HFF-Myc (cell line): ENCODE measurements around the gene BRD1.

ENCODE experiments used
- DNase-seq: peaks from one replicate; pipeline ENCODE4 v3.0.0-alpha.2; 2011; ENCODE audit warnings: low read depth; ENCODE audit errors: extremely low read depth
- H3K4me3 ChIP-seq: replicated peaks from 2 replicates; pipeline ENCODE4 v1.5.1; 2011; ENCODE audit warnings: low read depth, mild to moderate bottlenecking, control low read depth, low read length
- CTCF ChIP-seq: IDR thresholded peaks from 2 replicates; pipeline ENCODE4 v1.5.1; 2012; ENCODE audit warnings: mild to moderate bottlenecking, low read depth, low read length, control low read depth; ENCODE audit errors: missing control alignments

BRD1 gene

DNA sequence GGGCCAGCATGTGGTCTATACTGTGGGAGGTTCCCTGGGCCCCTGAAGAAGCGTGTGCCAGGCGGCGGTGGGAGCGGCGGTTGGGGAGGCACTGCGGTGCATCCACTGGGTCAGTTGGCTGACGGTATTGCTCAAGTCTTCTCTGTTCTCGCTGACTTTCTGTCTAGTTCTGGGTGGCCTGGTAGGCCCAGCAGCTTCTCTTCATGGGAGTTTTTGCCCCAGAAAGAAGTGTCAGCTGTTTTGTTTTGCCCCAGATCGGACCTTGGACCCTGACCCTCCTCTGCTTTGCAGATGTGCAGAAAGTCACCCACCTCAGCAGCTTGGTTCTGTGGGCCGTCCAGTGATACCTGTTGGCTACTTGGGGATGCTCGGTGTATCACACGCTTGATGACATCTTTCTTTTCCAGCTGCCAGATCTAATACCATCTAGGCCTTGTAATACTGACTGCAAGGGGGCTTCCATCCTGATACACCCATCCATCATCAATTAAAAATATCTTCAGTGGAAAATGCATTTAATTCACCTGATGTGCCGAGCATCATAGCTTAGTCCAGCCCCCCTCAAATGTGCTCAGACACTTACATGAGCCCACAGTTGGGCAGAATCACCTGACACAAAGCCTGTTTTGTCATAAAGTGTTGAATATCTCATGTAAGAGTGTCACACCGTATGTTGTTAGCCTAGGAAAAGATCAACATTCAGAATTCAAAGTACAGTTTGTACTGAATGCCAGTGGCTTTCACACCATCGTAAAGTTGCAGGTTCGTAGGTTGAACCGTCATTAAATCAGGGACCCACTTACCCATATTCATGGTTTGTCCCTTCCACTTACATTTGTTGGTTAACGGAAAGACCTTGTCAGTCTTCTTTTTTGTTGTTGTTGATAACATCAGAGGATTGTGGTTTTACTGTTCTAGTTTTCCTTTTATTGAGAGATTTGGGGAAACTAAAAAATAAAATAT lies 39.9 kb upstream of the BRD1 start:
- no peak for TF ChIP-seq CTCF
- H3K4me3 ChIP-seq, result no peak overlapping the region
- no peak for DNase-seq

GRCh38 chr22:49866646-49867045 lies 39.0 kb upstream of the BRD1 start:
- no peak for TF ChIP-seq CTCF
- DNase-seq, result no peak

DNA sequence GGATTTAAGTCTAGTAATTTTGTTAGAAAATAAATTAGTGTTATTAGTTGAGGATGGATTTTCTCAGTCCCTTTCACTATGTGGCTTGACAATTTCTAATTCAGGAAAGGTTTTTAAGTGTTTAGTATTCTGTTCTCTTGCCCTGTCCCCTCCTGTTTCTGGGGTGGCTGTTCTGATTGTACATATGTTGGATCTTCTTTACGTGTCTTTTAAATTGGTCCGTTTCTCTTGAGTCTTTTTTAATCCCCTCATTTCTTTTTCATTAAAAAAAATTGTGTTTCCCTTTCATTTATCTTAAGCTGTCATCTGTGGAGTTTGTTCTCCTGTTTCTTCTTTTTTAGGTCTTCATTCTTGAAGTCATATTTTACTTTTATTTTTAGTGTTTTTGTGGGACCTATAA lies 38.5 kb upstream of the BRD1 start:
- TF ChIP-seq CTCF, result no peak
- H3K4me3 ChIP-seq, result no peak overlapping the region
- no peak for DNase-seq

More at GRCh38 chr22:49866646-49867045, 39.0 kb upstream of the BRD1 start:
- H3K4me3 ChIP-seq, result no peak overlapping the region

- no peak overlapping the region for H3K4me3 ChIP-seq
- no peak for DNase-seq
- TF ChIP-seq CTCF, result no peak
Measured at GRCh38 chr22:49865156-49865555, 37.5 kb upstream of the BRD1 start.

GRCh38 chr22:49863931-49864330 lies 36.3 kb upstream of the BRD1 start:
- no peak for DNase-seq
- TF ChIP-seq CTCF, result no peak
- no peak overlapping the region for H3K4me3 ChIP-seq

DNA sequence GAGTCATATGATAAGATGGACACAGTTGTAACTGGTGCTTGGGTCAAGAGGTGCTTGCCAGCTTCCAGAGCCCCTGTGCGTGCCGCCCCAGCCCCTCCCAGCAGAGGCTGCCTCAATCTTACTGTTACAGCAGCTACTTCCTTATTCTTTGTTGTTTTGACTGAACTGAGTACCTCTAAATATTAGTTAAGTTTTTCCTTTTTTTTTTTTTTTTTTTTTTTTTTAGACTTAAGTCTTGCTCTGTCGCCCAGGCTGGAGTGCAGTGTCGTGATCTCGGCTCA lies 34.8 kb upstream of the BRD1 start:
- H3K4me3 ChIP-seq, result no peak overlapping the region
- DNase-seq, result no peak
- no peak for TF ChIP-seq CTCF
